GM21515 (cell line): ENCODE results near the gene DTYMK.
"Not testable (repeated sequence)": the region's sequence is repeated elsewhere in the genome, so short reads cannot be mapped to it uniquely, and the experiment has no call there.

Experiments
- ATAC-seq: cut with Tn5 transposase; IDR thresholded peaks from one replicate; pipeline ENCODE4 v1.9.1; 2021; ENCODE audit not compliant: unreplicated experiment

Gene DTYMK

DNA sequence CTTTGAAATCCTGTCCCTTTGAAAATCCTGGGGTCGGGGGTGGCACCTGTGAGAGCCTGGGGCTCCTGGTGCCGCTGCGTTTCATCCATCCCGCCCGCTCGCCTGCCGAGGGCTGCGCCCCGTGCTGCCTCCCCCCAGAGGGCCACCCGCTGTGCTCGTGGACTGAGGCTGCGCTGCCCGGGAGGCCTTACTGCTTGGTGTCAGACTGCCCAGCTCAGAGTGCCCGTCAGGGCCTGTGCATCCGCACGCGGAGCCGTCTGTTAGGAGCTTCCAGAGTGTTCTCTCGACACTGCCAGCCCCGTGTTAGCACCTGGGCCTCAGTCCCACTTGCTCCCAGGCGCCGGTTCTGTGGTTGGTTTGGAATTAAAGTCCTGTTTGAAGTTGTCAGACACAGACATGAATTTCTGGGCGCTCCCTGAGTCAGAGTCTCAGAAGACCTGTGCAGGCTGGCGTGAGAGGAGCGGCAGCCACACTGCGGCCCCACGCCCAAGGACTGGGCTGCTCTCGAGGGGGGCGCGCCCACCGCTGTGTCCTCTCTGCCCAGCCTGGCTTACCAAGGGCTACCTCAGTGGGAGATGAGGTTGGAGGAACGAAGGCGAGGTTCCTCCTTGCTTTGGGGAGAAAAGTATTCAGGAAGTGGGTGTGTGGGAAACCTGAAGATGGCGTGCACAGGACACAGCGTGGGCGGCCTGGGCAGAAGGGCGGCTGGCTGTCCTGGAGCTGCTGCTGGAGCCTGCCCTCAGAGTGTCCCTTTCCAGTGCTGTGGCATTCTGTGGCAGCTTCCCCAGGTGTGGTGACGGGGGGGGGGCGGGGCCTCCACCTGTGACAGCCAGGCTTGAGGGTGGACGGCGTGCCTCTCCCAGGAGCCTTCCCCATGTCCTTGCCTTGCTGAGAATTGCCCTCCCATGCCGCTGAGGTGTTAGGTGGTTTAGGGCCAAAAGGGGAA lies 14.1 kb downstream of the DTYMK start:
- no peak for ATAC-seq

DNA sequence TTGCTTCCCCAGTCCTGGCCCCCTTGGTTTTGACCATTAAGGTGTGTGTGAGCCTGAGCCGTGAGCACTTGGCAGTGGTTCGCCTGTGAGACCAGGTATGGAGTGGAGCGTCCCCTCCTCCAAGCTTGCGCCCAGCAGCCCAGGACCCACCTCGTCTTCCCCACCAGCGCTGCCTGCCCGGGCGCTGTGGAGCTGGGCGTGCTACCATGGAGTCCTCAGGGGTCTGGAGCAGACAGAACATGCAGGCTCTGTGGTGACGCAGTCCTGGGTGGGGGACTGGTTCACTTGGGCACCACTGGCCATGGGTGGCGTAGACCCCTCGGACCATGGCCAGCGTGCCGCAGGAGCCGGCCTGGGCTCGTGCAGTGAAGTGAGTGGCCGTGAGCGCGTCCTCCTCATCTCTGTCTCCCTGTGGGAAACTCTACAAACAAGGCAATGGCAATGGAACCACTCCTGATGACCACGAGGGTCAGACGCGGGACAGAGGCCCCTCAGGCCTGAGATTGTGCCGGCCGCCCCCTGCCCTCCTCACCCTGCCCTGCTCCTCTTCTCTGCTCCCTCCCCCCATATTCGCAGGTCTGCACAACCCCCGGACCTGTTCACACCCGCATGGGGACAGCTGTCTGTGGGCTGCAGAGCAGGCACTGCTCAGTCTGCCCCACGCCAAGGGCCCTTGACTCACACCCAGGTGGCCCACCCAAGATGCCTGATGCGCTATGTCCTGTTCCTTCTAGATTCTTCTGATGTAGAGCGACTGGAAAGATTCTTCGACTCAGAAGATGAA lies 15.0 kb downstream of the DTYMK start:
- ATAC-seq, result no peak

DNA sequence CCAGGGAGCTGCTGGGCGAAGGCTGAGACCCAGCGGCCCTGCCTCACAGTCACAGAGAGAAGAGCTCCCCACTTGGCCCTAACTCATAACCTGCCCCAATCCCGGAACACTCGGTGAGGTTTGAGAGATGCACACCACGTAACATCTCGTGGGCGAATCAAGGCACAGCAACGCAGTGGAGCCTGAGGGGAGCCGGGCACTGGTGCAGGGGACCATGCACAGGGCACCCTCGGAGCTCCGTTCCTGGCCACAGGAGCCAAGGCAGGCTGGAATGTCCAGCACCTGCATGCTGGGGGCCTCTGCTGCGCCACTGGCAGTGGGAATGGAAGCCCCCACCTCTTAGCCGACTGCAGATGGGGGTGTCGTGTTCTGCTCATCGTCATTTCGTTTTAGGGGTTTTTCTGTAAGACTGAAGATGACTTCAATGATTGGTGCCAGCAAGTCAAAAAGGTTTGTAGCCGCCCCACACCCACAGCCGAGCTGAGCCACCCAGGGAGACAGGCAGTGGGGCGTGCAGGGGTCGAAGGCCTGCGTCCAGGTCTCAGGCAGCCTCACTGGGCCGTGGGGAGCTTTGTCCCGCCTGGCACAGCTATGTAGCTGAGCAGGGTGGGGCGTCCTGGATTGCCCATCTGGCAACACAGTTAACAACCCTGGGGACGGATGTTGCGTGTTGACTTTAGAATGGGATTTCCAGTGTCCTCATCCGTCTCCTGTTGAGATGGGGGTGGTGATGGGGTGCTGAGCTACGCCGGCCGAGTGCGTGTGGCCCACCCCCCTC lies 16.1 kb downstream of the DTYMK start:
- ATAC-seq, result no peak

DNA sequence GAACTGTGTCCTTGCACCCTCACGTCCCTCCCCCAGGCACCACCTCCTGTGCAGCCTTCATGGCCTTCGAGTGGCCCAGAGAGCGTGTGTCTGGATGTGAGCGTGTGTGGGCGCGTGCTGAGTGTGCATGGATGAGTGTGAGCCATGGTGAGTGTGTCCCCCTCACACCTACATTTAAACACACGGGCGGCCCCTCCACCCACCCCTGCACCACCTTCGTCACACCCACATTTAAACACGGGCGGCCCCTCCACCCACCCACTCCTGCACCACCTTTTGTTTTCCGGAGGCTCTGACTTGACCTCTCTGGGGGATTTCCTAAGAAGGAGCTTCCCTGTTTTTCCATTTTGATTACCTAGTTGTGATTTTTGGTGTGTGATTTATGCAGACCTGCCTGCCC lies 17.8 kb downstream of the DTYMK start:
- ATAC-seq, result no peak

DNA sequence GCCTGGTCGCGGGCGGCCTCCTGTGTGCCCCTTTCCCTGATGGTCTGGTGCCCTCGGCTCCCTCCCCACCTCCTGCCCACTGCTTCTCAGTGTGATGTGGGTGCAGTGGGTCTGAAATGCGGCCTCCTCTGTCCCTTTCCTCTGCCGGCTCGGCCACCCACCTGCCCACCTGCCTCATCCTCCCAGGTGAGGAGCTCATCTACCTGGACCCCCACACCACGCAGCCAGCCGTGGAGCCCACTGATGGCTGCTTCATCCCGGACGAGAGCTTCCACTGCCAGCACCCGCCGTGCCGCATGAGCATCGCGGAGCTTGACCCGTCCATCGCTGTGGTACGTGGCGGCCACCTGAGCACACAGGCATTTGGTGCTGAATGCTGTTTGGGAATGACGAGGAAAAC lies 18.3 kb downstream of the DTYMK start:
- no peak for ATAC-seq

DNA sequence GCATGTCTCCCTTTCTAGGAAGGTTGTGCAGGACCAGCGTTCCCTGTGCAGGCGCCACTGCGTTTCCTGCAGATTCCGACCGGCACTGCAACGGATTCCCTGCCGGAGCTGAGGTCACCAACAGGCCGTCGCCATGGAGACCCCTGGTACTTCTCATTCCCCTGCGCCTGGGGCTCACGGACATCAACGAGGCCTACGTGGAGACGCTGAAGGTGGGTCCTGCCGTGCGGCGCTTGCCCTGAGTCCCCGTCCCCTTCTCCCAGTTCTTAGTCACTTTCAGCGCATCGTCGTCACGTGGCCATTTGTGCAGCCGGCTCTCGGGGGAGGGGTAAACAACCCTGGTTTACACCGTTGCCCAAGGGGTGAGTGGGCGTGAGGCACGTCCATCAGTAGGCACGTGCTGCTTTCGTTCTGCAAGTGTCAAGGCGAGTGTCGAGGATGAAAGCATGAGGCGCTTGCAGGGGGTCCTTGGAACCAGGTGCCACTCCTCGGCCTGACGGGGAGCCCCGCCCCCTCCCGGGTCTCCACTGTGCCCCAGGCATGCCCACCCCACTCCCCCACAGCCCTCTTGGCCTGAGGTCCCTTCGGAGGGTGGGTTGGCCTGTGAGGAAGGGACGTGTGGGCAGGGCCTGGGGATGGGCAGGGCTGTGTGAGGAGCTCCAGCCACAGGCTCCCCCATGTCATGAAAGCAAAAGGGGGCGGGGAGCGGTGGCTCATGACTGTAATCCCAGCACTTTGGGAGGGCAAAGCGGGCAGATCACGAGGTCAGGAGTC lies 19.8 kb downstream of the DTYMK start:
- no peak for ATAC-seq

DNA sequence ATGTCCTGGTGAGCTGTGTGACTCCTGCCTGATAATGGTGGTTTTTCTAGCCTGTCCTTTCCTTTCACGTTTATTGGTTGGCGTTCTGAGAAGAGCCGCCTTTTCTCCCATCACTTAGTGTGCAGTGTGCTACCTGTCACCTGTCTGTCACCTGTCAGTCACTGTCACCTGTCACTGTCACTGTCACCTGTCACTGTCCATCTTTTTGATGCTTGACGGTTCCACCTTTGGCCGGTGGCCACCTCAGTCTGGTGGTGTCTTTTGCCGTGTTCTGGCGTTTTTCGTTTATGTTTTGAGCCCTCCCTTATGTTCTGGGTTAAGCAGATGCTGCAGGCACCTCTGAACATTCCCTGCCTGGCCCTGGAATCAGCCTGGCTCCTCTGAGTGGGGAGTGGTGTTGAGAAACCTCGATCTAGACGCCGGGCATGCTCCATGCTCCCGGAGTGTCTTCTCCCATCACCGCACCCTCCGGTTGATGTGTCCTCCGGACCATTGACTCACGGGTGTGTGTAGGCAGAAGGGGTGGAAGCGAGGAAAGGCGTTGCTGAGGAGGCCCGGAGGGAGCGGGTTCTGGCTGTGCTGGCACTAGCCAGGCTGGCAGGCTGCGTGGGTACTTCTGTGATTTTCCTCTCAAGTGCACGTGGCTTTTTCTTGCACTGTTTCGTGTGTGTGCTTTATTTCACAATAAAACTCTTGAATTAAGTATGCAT lies 20.7 kb downstream of the DTYMK start:
- no peak for ATAC-seq

DNA sequence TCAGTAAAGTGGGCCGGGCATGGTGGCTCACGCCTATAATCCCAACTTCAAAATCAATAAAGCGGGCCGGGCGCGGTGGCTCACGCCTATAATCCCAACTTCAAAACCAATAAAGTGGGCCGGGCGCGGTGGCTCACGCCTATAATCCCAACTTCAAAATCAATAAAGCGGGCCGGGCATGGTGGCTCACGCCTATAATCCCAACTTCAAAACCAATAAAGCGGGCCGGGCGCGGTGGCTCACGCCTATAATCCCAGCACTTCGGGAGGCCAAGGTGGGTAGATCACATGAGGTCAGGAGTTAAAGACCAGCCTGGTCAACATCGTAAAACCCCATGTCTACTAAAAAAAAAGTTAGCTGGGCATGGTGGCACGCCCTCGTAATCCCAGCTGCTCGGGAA lies 23.9 kb downstream of the DTYMK start:
- not testable (repeated sequence) for ATAC-seq

DNA sequence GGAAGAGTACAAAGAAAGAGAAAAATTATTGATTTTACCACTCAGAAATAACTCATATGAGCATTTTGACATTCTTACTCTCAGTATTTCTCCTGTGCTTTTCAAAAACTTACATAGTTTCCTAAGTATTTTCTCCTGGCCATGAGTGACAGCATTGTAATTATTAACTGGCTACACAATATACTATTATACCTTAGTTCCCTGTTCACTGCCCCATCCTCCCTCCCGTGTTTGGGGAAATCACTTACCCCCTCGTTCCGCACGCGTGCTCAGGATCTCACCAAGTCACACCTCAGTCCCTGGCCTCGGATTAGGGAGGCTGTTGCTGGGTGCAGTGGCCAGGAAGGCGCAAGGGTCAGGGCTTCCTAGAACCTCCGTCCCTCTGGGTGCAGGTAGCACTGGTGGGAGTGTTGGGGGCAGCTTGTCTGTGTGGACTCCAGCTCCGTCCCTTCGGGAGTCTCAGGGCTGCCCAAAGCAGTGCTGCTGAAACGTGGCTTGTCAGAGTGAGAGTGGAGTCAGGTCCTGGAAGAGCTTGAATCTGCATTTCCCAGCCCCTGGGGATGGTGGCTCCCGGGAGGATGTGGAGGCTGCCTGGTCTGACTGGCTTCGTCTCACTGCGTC lies 25.9 kb downstream of the DTYMK start:
- no peak for ATAC-seq

DNA sequence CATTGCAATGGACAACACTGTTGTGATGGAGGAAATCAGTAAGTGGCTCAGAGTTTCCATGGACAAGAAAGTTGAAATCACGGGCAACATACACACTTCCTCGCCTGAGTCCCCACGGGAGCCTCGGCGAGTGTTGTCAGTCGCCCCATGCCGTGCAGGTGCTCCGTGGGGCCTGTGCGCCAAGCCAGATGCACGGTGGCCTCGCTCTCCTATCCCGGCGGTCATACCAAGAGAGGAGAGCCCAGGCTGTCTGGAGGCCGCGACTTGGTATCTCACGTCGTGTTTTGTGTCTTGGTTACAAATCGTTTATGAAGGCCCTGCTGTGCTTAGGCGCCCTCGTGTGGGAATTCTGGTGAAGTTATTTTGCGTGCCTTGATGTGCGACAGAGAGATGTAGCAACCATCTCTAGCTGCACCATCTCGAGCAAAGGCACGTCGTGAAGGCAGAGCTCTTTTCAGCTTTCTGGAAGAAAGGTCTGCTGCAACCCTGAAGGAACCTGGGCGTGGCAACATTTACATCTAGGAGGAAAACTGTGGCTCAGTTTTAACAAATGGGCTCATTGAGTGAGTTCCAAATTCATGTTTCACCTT lies 27.4 kb downstream of the DTYMK start:
- ATAC-seq, result no peak

DNA sequence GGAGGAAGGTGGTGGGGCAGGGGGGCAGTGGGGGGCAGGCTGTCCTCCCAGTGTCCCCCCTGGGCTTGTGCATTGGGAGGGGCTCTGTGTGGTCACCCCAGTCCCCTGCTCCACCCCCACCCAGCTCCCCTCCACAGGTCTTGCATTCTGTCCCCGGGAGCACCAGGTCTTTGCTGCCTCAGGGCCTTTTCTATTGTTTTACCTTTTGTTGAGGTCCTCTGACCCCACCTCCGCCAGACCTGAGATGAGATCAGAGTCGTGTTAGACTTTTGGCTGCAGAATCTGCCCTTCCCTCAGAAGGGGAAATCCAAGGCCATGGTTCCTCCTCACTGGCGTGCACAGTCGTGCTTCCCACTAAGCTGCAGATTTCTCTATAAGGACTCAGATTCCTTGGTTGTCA lies 28.3 kb downstream of the DTYMK start:
- ATAC-seq, result no peak

DNA sequence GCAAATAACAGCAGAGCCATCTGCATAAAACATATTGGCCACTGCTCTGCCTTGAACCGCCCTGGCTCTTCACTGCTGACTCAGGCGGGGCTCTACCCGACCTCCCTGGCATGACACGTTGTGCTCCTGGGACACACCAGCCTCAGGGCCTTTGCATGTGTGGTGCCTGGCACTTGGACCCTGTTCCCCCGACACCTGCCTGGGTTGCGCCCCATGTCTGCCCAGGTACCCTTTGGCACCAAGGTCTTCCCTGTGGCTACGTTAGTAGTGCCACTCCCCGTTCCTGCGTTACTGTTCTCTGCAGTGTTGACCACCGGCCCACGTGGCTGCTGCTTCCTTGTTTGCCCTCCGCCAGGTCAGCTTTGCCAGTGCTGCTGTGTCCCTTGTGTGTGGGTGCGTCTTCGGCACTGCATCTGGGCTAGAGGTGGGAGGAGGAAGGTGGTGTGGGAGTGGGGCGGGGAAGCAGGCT lies 28.8 kb downstream of the DTYMK start:
- no peak for ATAC-seq

DNA sequence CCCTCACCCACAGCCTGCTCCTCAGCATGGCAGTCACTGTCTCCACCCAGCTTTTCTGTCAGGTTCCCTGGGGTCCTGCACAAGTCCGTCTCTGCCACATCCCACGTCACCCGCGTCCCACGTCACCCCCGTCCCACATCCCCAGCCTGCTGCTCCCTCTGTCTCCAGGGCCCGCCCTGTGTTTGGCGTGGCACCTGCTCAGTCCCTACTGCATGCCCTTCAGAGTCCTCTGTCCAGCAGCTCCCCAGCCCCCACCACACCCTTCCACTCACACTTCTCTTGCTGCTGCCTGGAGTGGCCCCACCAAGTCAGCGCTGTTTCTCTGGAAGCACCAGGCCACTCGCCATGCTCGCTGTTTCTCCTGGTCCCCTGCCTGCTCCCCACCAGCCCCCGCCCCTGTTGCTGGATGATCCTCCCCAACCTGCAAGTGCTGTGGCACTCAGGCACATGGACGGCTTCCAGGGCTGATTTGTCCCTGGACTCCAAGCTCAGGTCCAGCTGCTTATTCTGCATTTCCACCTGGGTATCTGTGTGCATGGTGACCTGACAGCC lies 30.3 kb downstream of the DTYMK start:
- no peak for ATAC-seq

DNA sequence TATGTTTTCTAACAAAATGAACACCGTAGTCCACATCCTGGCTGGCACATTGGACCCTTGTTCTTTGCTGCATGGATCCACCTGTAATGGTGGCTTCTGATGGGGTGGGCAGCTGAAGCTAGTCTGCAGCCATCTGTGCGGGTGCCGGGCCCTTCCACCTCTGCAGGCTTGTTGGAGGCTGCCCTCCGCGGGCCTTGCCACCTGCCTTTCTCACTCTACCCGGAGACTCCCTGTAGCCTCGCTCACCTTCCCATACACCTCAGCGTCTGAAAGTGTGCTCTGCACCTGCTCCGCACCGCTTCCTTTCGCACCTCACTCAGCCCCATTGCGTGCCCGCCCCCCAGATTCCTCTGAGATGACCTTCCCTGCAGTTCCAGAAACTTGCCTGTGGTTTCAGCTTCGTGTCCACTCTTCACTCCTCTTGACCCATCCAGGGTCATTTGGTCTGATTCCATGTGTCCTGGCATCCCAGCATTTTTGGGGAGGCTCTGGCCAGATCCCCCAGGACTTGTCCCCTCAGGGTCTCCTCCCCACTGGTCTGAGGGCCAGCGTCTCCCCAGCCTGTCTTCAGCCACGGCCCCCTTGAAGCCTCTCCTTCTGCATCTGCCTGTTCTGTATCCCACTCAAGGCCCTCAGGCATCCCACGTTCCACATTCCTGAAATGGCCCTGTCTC lies 31.0 kb downstream of the DTYMK start:
- no peak for ATAC-seq

DNA sequence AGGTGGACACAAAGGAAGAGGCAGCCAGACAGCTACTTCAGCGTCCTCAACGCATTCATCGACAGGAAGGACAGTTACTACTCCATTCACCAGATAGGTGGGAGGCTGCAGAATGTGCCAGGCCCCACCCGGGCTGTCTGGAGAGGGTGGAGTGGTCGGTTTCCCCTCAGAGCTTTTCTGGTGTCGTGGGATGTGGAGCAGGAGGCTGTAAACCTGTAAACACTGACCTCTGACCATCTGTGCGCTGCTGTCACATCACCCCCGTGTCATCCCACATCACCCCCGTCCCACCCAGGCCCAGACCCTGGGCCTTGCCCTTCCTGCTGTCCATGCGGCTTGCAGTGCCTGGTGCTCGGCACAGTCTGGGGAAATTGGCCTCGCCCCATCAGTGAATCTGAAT lies 32.1 kb downstream of the DTYMK start:
- no peak for ATAC-seq

DNA sequence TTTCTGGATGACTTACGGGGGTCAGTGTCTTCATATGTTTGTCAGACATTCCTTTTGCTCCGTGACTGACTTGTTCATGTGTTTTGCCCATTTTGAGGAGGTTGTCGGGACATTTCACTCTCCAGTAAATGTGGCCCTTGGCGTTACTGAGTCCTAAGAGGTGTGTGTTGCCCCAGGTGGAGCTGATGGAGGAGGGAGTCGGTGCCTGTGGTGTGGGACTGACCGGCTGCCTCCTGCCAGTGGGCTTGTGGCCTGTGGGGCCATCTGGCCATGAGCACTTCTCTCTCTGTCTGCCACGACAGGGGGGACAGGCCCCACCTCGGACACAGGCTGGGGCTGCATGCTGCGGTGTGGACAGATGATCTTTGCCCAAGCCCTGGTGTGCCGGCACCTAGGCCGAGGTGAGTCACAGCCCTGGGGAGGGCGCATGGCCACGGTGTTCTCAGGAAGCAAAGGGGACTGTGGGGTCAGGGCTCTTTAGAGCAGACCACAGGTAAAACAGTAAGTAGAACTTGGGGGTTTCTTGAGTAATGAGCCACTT lies 33.3 kb downstream of the DTYMK start:
- ATAC-seq, result no peak

DNA sequence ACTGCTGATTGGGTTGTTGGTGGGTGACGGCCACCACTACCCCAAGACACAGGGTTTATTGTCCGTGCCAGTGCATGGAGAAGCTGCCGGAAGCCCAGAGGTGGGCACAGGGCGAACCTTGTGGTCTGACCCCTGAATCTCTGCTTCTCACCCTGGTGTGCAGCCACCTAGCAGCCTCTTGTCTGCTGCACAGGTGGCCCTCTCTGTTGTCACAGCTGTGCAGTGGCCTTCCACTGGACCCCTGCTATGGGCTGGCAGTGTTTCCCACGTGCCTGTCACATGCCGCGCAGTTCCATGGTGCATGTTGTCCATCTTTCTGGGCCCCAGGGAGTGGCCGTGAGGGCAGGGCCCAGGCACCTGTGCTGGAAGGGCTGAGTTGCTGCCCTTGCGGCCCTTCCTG lies 33.9 kb downstream of the DTYMK start:
- ATAC-seq, result no peak

DNA sequence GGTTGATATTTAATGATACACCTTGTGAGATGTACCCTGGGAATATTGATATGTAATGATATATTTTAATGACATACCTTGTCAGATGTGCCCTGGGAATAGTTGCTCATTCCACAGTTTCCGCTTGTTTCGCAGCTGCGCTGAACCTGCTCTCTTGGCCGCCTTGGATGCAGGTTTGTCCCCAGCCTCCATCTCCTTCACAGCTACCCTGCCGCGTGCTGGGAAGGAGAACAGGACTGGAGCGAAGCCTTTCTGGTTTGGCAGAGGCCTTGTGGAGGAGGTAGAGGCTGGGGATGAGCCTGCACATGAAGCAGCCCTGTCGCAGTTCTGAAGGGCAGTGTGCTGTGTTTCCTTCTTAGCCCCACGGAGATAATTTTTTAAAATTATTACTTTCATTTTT lies 34.5 kb downstream of the DTYMK start:
- no peak for ATAC-seq
